CD14-positive monocyte (primary cell): ENCODE measurements around the gene OSCAR. TPM values are rescaled to one million over a fixed set of nuclear protein-coding genes. Genes with fewer than 3 reads are reported as not detected.
A peak's percentile ranks its signal among the peaks of the same experiment; 100 is the strongest.

ENCODE experiments used
- DNase-seq, 3 donors: peaks; one replicate each; pipeline ENCODE4 v3.0.0-alpha.2; 2011 to 2022
- H2AFZ ChIP-seq: 2 replicates; pipeline ENCODE4 v1.6.0; 2012; ENCODE audit warnings: mild to moderate bottlenecking, low read depth, low read length, inconsistent platforms; ENCODE audit not compliant: insufficient read depth, poor library complexity, severe bottlenecking
- H3K27ac ChIP-seq, 2 donors: 1 replicate in 1 of 2; 2 replicates in 1 of 2; pipeline ENCODE4 v1.5.1; 2012 to 2013; ENCODE audit warnings: low read length in 2 of 2, control low read depth in 1 of 2, inconsistent platforms in 1 of 2, low read depth in 1 of 2, mild to moderate bottlenecking in 1 of 2
- H3K27me3 ChIP-seq, 2 donors: one replicate each; pipeline versions ENCODE4 v1.6.0 to v1.6.1; 2011 to 2013; ENCODE audit warnings: low read length in 2 of 2; ENCODE audit not compliant: control insufficient read depth in 2 of 2, insufficient read depth in 2 of 2
- H3K36me3 ChIP-seq, 2 donors: replicated peaks in 1 of 2; 1 replicate in 1 of 2; 2 replicates in 1 of 2; pipeline versions ENCODE4 v1.5.1 to v1.6.1; 2012 to 2013; ENCODE audit warnings: low read length in 2 of 2, control low read depth in 1 of 2, inconsistent platforms in 1 of 2, mild to moderate bottlenecking in 1 of 2; ENCODE audit not compliant: insufficient read depth in 2 of 2, control insufficient read depth in 1 of 2
- H3K4me1 ChIP-seq, 2 donors: 1 replicate in 1 of 2; 2 replicates in 1 of 2; pipeline versions ENCODE4 v1.5.1 to v1.6.1; 2012 to 2013; ENCODE audit warnings: low read length in 2 of 2, control low read depth in 1 of 2, inconsistent platforms in 1 of 2, mild to moderate bottlenecking in 1 of 2, moderate library complexity in 1 of 2; ENCODE audit not compliant: insufficient read depth in 2 of 2, control insufficient read depth in 1 of 2
- H3K4me2 ChIP-seq: replicated peaks from 2 replicates; pipeline ENCODE3; 2012; ENCODE audit warnings: low read length, moderate library complexity, mild to moderate bottlenecking; ENCODE audit not compliant: poor library complexity, severe bottlenecking; ENCODE audit errors: extremely low read depth
- H3K4me3 ChIP-seq, 3 experiments: fragments of 200-600 bp in 1 of 3; sonication (generic) in 1 of 3; replicated peaks in 1 of 3; 1 replicate in 2 of 3; 2 replicates in 1 of 3; pipeline ENCODE4 v1.5.1; 2011 to 2013; ENCODE audit warnings: low read length in 3 of 3, mild to moderate bottlenecking in 3 of 3, control low read depth in 2 of 3, low read depth in 2 of 3, inconsistent platforms in 1 of 3, moderate library complexity in 1 of 3
- H3K79me2 ChIP-seq: 2 replicates; pipeline ENCODE4 v1.6.0; 2012; ENCODE audit warnings: mild to moderate bottlenecking, control low read depth, inconsistent platforms, low read length, moderate library complexity; ENCODE audit not compliant: insufficient read depth
- H3K9ac ChIP-seq: 2 replicates; pipeline ENCODE4 v1.6.0; 2017; ENCODE audit warnings: low read length, mild to moderate bottlenecking; ENCODE audit not compliant: insufficient read depth, poor library complexity, severe bottlenecking
- H3K9me3 ChIP-seq, 2 donors: replicated peaks in 1 of 2; 1 replicate in 1 of 2; 2 replicates in 1 of 2; pipeline versions ENCODE4 v1.5.1 to v1.6.1; 2012 to 2013; ENCODE audit warnings: low read length in 2 of 2, control low read depth in 1 of 2; ENCODE audit not compliant: control insufficient read depth in 1 of 2, insufficient read depth in 1 of 2
- H4K20me1 ChIP-seq: 2 replicates; pipeline ENCODE4 v1.6.0; 2012; ENCODE audit warnings: mild to moderate bottlenecking, low read length, control low read depth, moderate library complexity; ENCODE audit not compliant: insufficient read depth
- H3K27ac Mint-ChIP-seq, 7 donors: one replicate each; pipeline ENCODE4 v1.8.0; 2020; ENCODE audit warnings: mild to moderate bottlenecking in 7 of 7, mixed read lengths in 7 of 7, moderate library complexity in 6 of 7, inconsistent platforms in 2 of 7
- H3K27me3 Mint-ChIP-seq, 3 donors: one replicate each; pipeline ENCODE4 v1.8.0; 2021 to 2022; ENCODE audit warnings: low read depth in 3 of 3, mild to moderate bottlenecking in 3 of 3, mixed read lengths in 3 of 3, moderate library complexity in 3 of 3, inconsistent platforms in 1 of 3
- H3K36me3 Mint-ChIP-seq, 2 donors: one replicate each; pipeline ENCODE4 v1.8.0; 2020; ENCODE audit warnings: mixed read lengths in 2 of 2, inconsistent platforms in 1 of 2, mild to moderate bottlenecking in 1 of 2
- H3K4me1 Mint-ChIP-seq: one replicate; pipeline ENCODE4 v1.8.0; 2020; ENCODE audit warnings: mild to moderate bottlenecking, mixed read lengths
- H3K4me3 Mint-ChIP-seq, 2 donors: one replicate each; pipeline ENCODE4 v1.8.0; 2020; ENCODE audit warnings: mild to moderate bottlenecking in 2 of 2, mixed read lengths in 2 of 2, moderate library complexity in 1 of 2
- H3K9me3 Mint-ChIP-seq, 7 donors: one replicate each; pipeline ENCODE4 v1.8.0; 2020 to 2022; ENCODE audit warnings: mixed read lengths in 7 of 7, mild to moderate bottlenecking in 6 of 7, moderate library complexity in 6 of 7, inconsistent platforms in 2 of 7
- WGBS: methylation state at CpG from one replicate; pipeline ENCODE4 v1.1.5; 2013; ENCODE audit warnings: missing lambda C conversion rate; ENCODE audit not compliant: insufficient coverage; 5-methylcytosine and 5-hydroxymethylcytosine counted together
- intact Hi-C, 2 donors: fragments of 100-400 bp; cut with micrococcal nuclease; formaldehyde crosslinking; loops; one replicate each; pipeline versions ENCODE4 v1.15.0 to v1.15.1; 2023
- polyA plus RNA-seq, 3 donors: library from polyadenylated mRNA; depleted of rRNA in 1 of 3; unstranded in 2 of 3; stranded (reverse) in 1 of 3; fragments of 300-500 nt in 2 of 3; fragments of >200 nt in 1 of 3; fragmentation: Illumina TruSeq in 2 of 3; gene quantifications; 1 replicate in 2 of 3; 2 replicates in 1 of 3; pipeline ENCODE4 v1.2.3, GENCODE V29; 2012 to 2021
- TF ChIP-seq, protein P1 (sequence below): fragments of 200-600 bp; IDR thresholded peaks from one replicate; pipeline ENCODE4 v1.8.0; 2022; ENCODE audit warnings: antibody characterized with exemption, mild to moderate bottlenecking

OSCAR gene
- polyA plus RNA-seq, 3 donors: 81.4 to 270 (median 126) TPM

DNA sequence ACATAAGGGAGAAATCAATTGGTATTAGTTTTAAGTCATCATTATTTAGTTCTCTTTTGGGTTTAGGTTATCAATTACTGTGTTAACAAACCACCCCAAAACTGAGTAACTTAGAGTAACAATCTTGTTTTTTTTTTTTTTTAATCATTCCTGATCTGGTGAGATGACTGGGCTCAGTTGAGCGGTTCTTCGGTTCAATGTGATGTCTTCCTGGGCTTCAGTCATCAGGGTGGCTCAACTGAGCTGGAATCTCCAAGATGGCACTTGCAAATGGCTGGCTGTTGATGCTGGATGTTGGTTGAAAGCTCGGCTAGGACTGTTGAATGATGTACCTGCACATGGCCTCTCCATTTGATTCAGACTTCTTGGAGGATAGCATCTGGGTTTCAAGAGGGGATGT lies 16.2 kb downstream of the OSCAR start:
- H3K79me2 ChIP-seq: no peaks in the 10 kb centered on the region
- H3K27ac ChIP-seq: no peak overlapping the region
- H3K4me1 ChIP-seq: peaks cover 7 to 12% of the 10 kb centered on the region in 2 donors
- TF ChIP-seq, protein P1, sequence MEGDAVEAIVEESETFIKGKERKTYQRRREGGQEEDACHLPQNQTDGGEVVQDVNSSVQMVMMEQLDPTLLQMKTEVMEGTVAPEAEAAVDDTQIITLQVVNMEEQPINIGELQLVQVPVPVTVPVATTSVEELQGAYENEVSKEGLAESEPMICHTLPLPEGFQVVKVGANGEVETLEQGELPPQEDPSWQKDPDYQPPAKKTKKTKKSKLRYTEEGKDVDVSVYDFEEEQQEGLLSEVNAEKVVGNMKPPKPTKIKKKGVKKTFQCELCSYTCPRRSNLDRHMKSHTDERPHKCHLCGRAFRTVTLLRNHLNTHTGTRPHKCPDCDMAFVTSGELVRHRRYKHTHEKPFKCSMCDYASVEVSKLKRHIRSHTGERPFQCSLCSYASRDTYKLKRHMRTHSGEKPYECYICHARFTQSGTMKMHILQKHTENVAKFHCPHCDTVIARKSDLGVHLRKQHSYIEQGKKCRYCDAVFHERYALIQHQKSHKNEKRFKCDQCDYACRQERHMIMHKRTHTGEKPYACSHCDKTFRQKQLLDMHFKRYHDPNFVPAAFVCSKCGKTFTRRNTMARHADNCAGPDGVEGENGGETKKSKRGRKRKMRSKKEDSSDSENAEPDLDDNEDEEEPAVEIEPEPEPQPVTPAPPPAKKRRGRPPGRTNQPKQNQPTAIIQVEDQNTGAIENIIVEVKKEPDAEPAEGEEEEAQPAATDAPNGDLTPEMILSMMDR: no peak
- H3K4me2 ChIP-seq: no peak overlapping the region
- intact Hi-C loops: no loop called here
- Mint-ChIP-seq H3K4me3 (no peak overlapping the region), H3K27ac (no peak overlapping the region), H3K4me1 (peaks cover 9% of the 10 kb centered on the region), H3K9me3 (peaks cover 5 to 27% (median 13%) of the 10 kb centered on the region in 7 donors), H3K27me3 (peaks cover 4 to 17% (median 17%) of the 10 kb centered on the region in 3 donors), H3K36me3 (peaks cover 0 to 3% of the 10 kb centered on the region in 2 donors)
- no peaks in the 10 kb centered on the region for H3K36me3 ChIP-seq
- no peaks in the 10 kb centered on the region for H3K27me3 ChIP-seq
- no peak overlapping the region for H3K9ac ChIP-seq
- no peaks in the 10 kb centered on the region for H4K20me1 ChIP-seq
- H3K4me3 ChIP-seq: no peak overlapping the region
- 100% methylated on average over 3 of the region's 3 CpGs for WGBS
- H2AFZ ChIP-seq: no peak overlapping the region
- H3K9me3 ChIP-seq: peaks cover 11 to 20% of the 10 kb centered on the region in 2 donors
- DNase-seq: no peak

GRCh38 chr19:54081032-54081431 lies 19.6 kb downstream of the OSCAR start, which contains the start of gene TARM1:
TARM1 (minus strand) TSS chr19:54081365; CDS start chr19:54081340, 25 bp downstream.
- peaks cover 0 to 3% (median 1%) of the 10 kb centered on the region in 3 donors for H3K27me3 Mint-ChIP-seq
- no peaks in the 10 kb centered on the region for H3K79me2 ChIP-seq
- H3K4me3 Mint-ChIP-seq: peak within 1 kb of the TSS in 1 of 2 donors; percentile 74
- H2AFZ ChIP-seq: no peak within 1 kb of the TSS
- no peak within 1 kb of the TSS for H3K9ac ChIP-seq
- H3K4me2 ChIP-seq: peak within 1 kb of the TSS; percentile 14
- H3K36me3 Mint-ChIP-seq: peaks cover 0 to 3% of the 10 kb centered on the region in 2 donors
- H3K9me3 Mint-ChIP-seq: peaks cover 5 to 24% (median 13%) of the 10 kb centered on the region in 7 donors
- WGBS: 100% methylated on average over 1 of the region's 7 CpGs
- H3K4me1 Mint-ChIP-seq: peaks cover 23% of the 10 kb centered on the region
- H3K4me1 ChIP-seq: peaks cover 25 to 35% of the 10 kb centered on the region in 2 donors
- H3K27me3 ChIP-seq: no peaks in the 10 kb centered on the region
- TF ChIP-seq, protein P1: no peak
- peak within 1 kb of the TSS in 2 of 7 donors; percentile 35 to 48 for H3K27ac Mint-ChIP-seq
- DNase-seq: no peak
- H3K36me3 ChIP-seq: no peaks in the 10 kb centered on the region
- H3K27ac ChIP-seq: peak within 1 kb of the TSS in 1 of 2 donors; percentile 26
- H4K20me1 ChIP-seq: no peaks in the 10 kb centered on the region
- peak within 1 kb of the TSS in 1 of 3 experiments; percentile 40 for H3K4me3 ChIP-seq
- intact Hi-C loops: no loop called here
- H3K9me3 ChIP-seq: peaks cover 11 to 20% of the 10 kb centered on the region in 2 donors
